ENCODE data around the gene LRBA. TPM values are rescaled to one million over a fixed set of nuclear protein-coding genes. Genes with fewer than 3 reads are reported as not detected.

Gene LRBA
- total and polyA plus RNA-seq, 12 donors = 6.2 to 31.2 (median 23.9) TPM

GRCh38 chr4:150216726-150217125, 798.4 kb downstream of the LRBA start:
- Histone ChIP-seq H3K36me3 (peaks cover 0 to 4% (median 0%) of the 10 kb centered on the region in 9 donors), H3K27me3 (no peaks in the 10 kb centered on the region), H3K4me3 (no peak overlapping the region), H3K9me3 (no peaks in the 10 kb centered on the region), H3K4me1 (peaks cover 0 to 30% (median 9%) of the 10 kb centered on the region in 9 donors), H3K27ac (no peak overlapping the region)
- TF ChIP-seq, protein P1, sequence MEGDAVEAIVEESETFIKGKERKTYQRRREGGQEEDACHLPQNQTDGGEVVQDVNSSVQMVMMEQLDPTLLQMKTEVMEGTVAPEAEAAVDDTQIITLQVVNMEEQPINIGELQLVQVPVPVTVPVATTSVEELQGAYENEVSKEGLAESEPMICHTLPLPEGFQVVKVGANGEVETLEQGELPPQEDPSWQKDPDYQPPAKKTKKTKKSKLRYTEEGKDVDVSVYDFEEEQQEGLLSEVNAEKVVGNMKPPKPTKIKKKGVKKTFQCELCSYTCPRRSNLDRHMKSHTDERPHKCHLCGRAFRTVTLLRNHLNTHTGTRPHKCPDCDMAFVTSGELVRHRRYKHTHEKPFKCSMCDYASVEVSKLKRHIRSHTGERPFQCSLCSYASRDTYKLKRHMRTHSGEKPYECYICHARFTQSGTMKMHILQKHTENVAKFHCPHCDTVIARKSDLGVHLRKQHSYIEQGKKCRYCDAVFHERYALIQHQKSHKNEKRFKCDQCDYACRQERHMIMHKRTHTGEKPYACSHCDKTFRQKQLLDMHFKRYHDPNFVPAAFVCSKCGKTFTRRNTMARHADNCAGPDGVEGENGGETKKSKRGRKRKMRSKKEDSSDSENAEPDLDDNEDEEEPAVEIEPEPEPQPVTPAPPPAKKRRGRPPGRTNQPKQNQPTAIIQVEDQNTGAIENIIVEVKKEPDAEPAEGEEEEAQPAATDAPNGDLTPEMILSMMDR (IDR thresholded peaks at IDR 0.05) = no peak
- DNase-seq = no peak
- 88 to 91% methylated on average over 5 of the region's 5 CpGs for WGBS, 2 donors
- intact Hi-C loops (cut with DNase I) = loop anchor here in 3 of 10 donors (10.0 kb wide), 2 partner anchors 142 to 202 kb away; partner anchors contain the start of gene DCLK2 (in 1 of the 3)
- no peak for ATAC-seq

GRCh38 chr4:150215601-150216000, 799.5 kb downstream of the LRBA start:
- intact Hi-C loops (cut with DNase I) = loop anchor here in 3 of 10 donors (10.0 kb wide), 2 partner anchors 141 to 201 kb away; partner anchors contain the start of gene DCLK2 (in 1 of the 3)
- WGBS, 2 donors = 66 to 76% methylated on average over 3 of the region's 3 CpGs
- DNase-seq (no peak), ATAC-seq (peak in 2 of 8 donors; percentile 16 to 30)
- Histone ChIP-seq H3K4me3 (no peak overlapping the region), H3K27me3 (no peaks in the 10 kb centered on the region), H3K36me3 (no peaks in the 10 kb centered on the region), H3K27ac (no peak overlapping the region), H3K9me3 (no peaks in the 10 kb centered on the region), H3K4me1 (peaks cover 0 to 41% (median 9%) of the 10 kb centered on the region in 9 donors)
- TF ChIP-seq, protein P1 (IDR thresholded peaks at IDR 0.05) = no peak

Other genes starting within 250 kb of the LRBA start
- gene RPS3A, start 84.3 kb upstream of the LRBA start, total RNA-seq = 1,000 to 10,000 TPM in 3 of 10 donors, 100 to 1,000 TPM in 7; 716 to 1,104 (median 881) TPM
- 1,000 to 10,000 TPM in 1 of 2 donors, 100 to 1,000 TPM in 1; 865 to 2,252 TPM for gene RPS3A, start 84.3 kb upstream of the LRBA start, polyA plus RNA-seq